H9 (cell line): ENCODE measurements around the gene ATP13A2. TPM values are rescaled to one million over a fixed set of nuclear protein-coding genes. Genes with fewer than 3 reads are reported as not detected.

Experiments
- DNase-seq: peaks from one replicate; pipeline ENCODE4 v3.0.0-alpha.2; 2017
- H2AFZ ChIP-seq: one replicate; pipeline ENCODE4 v1.6.1; 2013; ENCODE audit warnings: mild to moderate bottlenecking, low read length, control low read depth, moderate library complexity
- H2AK5ac ChIP-seq: 2 replicates; pipeline ENCODE4 v1.6.1; 2013; ENCODE audit warnings: low read length, control low read depth, mixed read lengths; ENCODE audit not compliant: insufficient read length
- H2BK120ac ChIP-seq: one replicate; pipeline ENCODE4 v1.6.1; 2013; ENCODE audit warnings: low read depth, mild to moderate bottlenecking, low read length, control low read depth, inconsistent platforms; ENCODE audit not compliant: poor library complexity, severe bottlenecking
- H2BK12ac ChIP-seq: 2 replicates; pipeline ENCODE4 v1.6.1; 2013; ENCODE audit warnings: low read length, control low read depth, mixed read lengths, low read depth; ENCODE audit not compliant: insufficient read length
- H2BK15ac ChIP-seq: 2 replicates; pipeline ENCODE4 v1.6.1; 2013; ENCODE audit warnings: low read depth, low read length, control low read depth
- H2BK20ac ChIP-seq: one replicate; pipeline ENCODE4 v1.6.1; 2013; ENCODE audit warnings: low read depth, mild to moderate bottlenecking, low read length, control low read depth, inconsistent platforms; ENCODE audit not compliant: poor library complexity, severe bottlenecking
- H2BK5ac ChIP-seq: 2 replicates; pipeline ENCODE4 v1.6.1; 2013; ENCODE audit warnings: low read length, control low read depth, mixed read lengths; ENCODE audit not compliant: insufficient read length
- H3K14ac ChIP-seq: 2 replicates; pipeline ENCODE4 v1.6.1; 2013; ENCODE audit warnings: low read length, control low read depth; ENCODE audit not compliant: insufficient read depth
- H3K18ac ChIP-seq: 2 replicates; pipeline ENCODE4 v1.6.1; 2013; ENCODE audit warnings: low read depth, mild to moderate bottlenecking, mixed read lengths, low read length, control low read depth; ENCODE audit not compliant: insufficient read length
- H3K23ac ChIP-seq: 2 replicates; pipeline ENCODE4 v1.6.1; 2013; ENCODE audit warnings: low read length, control low read depth, mixed read lengths, low read depth; ENCODE audit not compliant: insufficient read length
- H3K23me2 ChIP-seq: 2 replicates; pipeline ENCODE4 v1.6.1; 2013; ENCODE audit warnings: low read depth, mild to moderate bottlenecking, mixed read lengths, low read length, control low read depth; ENCODE audit not compliant: insufficient read length, poor library complexity, severe bottlenecking
- H3K27ac ChIP-seq: 2 replicates; pipeline ENCODE4 v1.5.1; 2013; ENCODE audit warnings: low read length, control low read depth, mixed read lengths, low read depth; ENCODE audit not compliant: insufficient read length
- H3K27me3 ChIP-seq: 2 replicates; pipeline ENCODE4 v1.6.1; 2013; ENCODE audit warnings: low read length, control low read depth, inconsistent platforms; ENCODE audit not compliant: insufficient read depth
- H3K4ac ChIP-seq: 2 replicates; pipeline ENCODE4 v1.6.1; 2013; ENCODE audit warnings: low read depth, mild to moderate bottlenecking, control low read depth, inconsistent platforms, low read length, moderate library complexity
- H3K4me1 ChIP-seq: 2 replicates; pipeline ENCODE4 v1.6.1; 2013; ENCODE audit warnings: low read length, control low read depth, inconsistent platforms; ENCODE audit not compliant: insufficient read depth
- H3K4me2 ChIP-seq: 2 replicates; pipeline ENCODE4 v1.6.1; 2013; ENCODE audit warnings: low read length, control low read depth, mixed read lengths; ENCODE audit not compliant: insufficient read length, insufficient read depth
- H3K56ac ChIP-seq: 2 replicates; pipeline ENCODE4 v1.6.1; 2013; ENCODE audit warnings: low read depth, mild to moderate bottlenecking, mixed read lengths, low read length, control low read depth; ENCODE audit not compliant: insufficient read length
- H3K79me1 ChIP-seq: 2 replicates; pipeline ENCODE4 v1.6.1; 2013; ENCODE audit warnings: low read depth, mild to moderate bottlenecking, moderate library complexity, low read length, control low read depth, inconsistent platforms; ENCODE audit not compliant: insufficient read depth, poor library complexity, severe bottlenecking
- H3K79me2 ChIP-seq: 2 replicates; pipeline ENCODE4 v1.6.1; 2013; ENCODE audit warnings: low read length, control low read depth, inconsistent platforms; ENCODE audit not compliant: insufficient read depth
- H3K9ac ChIP-seq: 2 replicates; pipeline ENCODE4 v1.6.1; 2013; ENCODE audit warnings: low read length, control low read depth, mixed read lengths; ENCODE audit not compliant: insufficient read length; ENCODE audit errors: extremely low read depth
- H3K9me3 ChIP-seq: one replicate; pipeline ENCODE4 v1.6.1; 2013; ENCODE audit warnings: low read depth, low read length, inconsistent platforms; ENCODE audit not compliant: control insufficient read depth
- H3T11ph ChIP-seq: one replicate; pipeline ENCODE4 v1.6.1; 2013; ENCODE audit warnings: mild to moderate bottlenecking, low read length, control low read depth, inconsistent platforms
- H4K20me1 ChIP-seq: one replicate; pipeline ENCODE4 v1.6.1; 2013; ENCODE audit not compliant: control insufficient read depth, insufficient read length, insufficient read depth
- H4K5ac ChIP-seq: 2 replicates; pipeline ENCODE4 v1.6.1; 2013; ENCODE audit warnings: low read depth, mild to moderate bottlenecking, mixed read lengths, low read length, control low read depth; ENCODE audit not compliant: insufficient read length
- H4K8ac ChIP-seq: replicated peaks from 2 replicates; pipeline ENCODE4 v1.6.1; 2013; ENCODE audit warnings: low read length, control low read depth, mixed read lengths, low read depth; ENCODE audit not compliant: insufficient read length
- H4K91ac ChIP-seq: 2 replicates; pipeline ENCODE4 v1.6.1; 2013; ENCODE audit warnings: low read depth, mild to moderate bottlenecking, moderate library complexity, mixed read lengths, low read length, control low read depth; ENCODE audit not compliant: insufficient read length
- H3K27ac Mint-ChIP-seq, 3 experiments: 2 replicates in 2 of 3; 3 replicates in 1 of 3; pipeline ENCODE4 v1.8.0; 2020 to 2021; ENCODE audit warnings: mixed read lengths in 3 of 3, mild to moderate bottlenecking in 1 of 3, moderate library complexity in 1 of 3
- H3K27me3 Mint-ChIP-seq: 2 replicates; pipeline ENCODE4 v1.8.0; 2021; ENCODE audit warnings: low read depth, mild to moderate bottlenecking, moderate library complexity, mixed read lengths
- H3K36me3 Mint-ChIP-seq, 3 experiments: 2 replicates in 2 of 3; 3 replicates in 1 of 3; pipeline ENCODE4 v1.8.0; 2020 to 2021; ENCODE audit warnings: low read depth in 3 of 3, mixed read lengths in 3 of 3; ENCODE audit not compliant: insufficient read depth in 1 of 3
- H3K4me1 Mint-ChIP-seq, 2 experiments: 2 replicates each; pipeline ENCODE4 v1.8.0; 2020; ENCODE audit warnings: mixed read lengths in 2 of 2
- H3K4me3 Mint-ChIP-seq, 2 experiments: 2 replicates in 1 of 2; 3 replicates in 1 of 2; pipeline ENCODE4 v1.8.0; 2020 to 2021; ENCODE audit warnings: mild to moderate bottlenecking in 2 of 2, mixed read lengths in 2 of 2, moderate library complexity in 1 of 2
- H3K9me3 Mint-ChIP-seq, 2 experiments: 2 replicates in 1 of 2; 3 replicates in 1 of 2; pipeline ENCODE4 v1.8.0; 2020; ENCODE audit warnings: mild to moderate bottlenecking in 2 of 2, mixed read lengths in 2 of 2, moderate library complexity in 1 of 2
- WGBS: extraction: QIAGEN DNeasy Blood & Tissue Kit; methylation state at CpG from one replicate; pipeline ENCODE4 v1.1.7; 2013; ENCODE audit warnings: missing lambda C conversion rate, low lambda C conversion rate, mixed read lengths; ENCODE audit not compliant: insufficient read length; ENCODE audit errors: extremely low coverage; 5-methylcytosine and 5-hydroxymethylcytosine counted together
- total RNA-seq: library from RNA; stranded (reverse); gene quantifications from 2 replicates; pipeline ENCODE4 v1.2.1, GENCODE V29; 2021
- TF ChIP-seq, protein P1 (sequence below): fragments of 200-600 bp; sonication (generic); conservative IDR thresholded peaks from 3 replicates; pipeline ENCODE4 v1.8.0; 2021; ENCODE audit warnings: antibody characterized with exemption, mild to moderate bottlenecking

The ATP13A2 gene
- total RNA-seq, 1 experiment from 2014 or later: 53.6 TPM

DNA sequence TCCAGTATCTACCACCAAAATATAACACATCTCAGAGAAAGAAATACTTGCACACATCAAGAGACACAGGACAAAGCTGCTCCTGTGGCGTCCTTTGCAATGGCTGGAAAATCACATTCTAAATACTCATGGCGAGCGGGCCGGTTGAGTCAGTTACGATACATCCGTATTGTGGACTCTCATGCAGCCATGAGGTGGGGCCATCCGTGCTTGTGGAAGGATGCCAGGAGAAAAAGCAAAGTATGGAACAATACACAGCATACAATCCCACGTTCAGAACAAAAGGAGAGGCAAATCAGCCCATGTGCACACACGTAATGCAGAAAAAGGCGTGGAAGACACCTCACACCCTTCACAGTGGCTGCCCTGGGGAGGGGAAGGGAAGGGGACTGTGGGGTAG is 13.1 kb downstream of the ATP13A2 start:
- Histone ChIP-seq H2AFZ (no peak overlapping the region), H3T11ph (no peak overlapping the region), H3K9me3 (no peaks in the 10 kb centered on the region), H4K8ac (no peak overlapping the region), H4K20me1 (no peaks in the 10 kb centered on the region), H3K79me2 (no peaks in the 10 kb centered on the region), H2BK120ac (no peak overlapping the region), H3K14ac (no peak overlapping the region), H2BK5ac (no peak overlapping the region), H2BK20ac (no peak overlapping the region), H3K27me3 (no peaks in the 10 kb centered on the region), H3K27ac (no peak overlapping the region), H4K91ac (no peak overlapping the region), H3K4me2 (no peak overlapping the region), H3K56ac (no peak overlapping the region), H3K79me1 (no peaks in the 10 kb centered on the region), H3K23me2 (no peaks in the 10 kb centered on the region), H2BK12ac (no peak overlapping the region), H3K9ac (no peak overlapping the region), H3K4me1 (no peaks in the 10 kb centered on the region), H3K23ac (no peak overlapping the region), H3K4ac (no peak overlapping the region), H4K5ac (no peak overlapping the region), H2AK5ac (no peak overlapping the region), H3K18ac (no peak overlapping the region), H2BK15ac (no peak overlapping the region)
- no peak for DNase-seq
- Mint-ChIP-seq H3K27me3 (no peaks in the 10 kb centered on the region), H3K36me3 (peaks cover 16 to 51% (median 40%) of the 10 kb centered on the region in 3 experiments), H3K4me1 (no peaks in the 10 kb centered on the region), H3K27ac (no peak overlapping the region), H3K9me3 (no peaks in the 10 kb centered on the region), H3K4me3 (no peak overlapping the region)
- no CpG with 5 or more reads among the region's 10 CpGs for WGBS
- TF ChIP-seq, protein P1, sequence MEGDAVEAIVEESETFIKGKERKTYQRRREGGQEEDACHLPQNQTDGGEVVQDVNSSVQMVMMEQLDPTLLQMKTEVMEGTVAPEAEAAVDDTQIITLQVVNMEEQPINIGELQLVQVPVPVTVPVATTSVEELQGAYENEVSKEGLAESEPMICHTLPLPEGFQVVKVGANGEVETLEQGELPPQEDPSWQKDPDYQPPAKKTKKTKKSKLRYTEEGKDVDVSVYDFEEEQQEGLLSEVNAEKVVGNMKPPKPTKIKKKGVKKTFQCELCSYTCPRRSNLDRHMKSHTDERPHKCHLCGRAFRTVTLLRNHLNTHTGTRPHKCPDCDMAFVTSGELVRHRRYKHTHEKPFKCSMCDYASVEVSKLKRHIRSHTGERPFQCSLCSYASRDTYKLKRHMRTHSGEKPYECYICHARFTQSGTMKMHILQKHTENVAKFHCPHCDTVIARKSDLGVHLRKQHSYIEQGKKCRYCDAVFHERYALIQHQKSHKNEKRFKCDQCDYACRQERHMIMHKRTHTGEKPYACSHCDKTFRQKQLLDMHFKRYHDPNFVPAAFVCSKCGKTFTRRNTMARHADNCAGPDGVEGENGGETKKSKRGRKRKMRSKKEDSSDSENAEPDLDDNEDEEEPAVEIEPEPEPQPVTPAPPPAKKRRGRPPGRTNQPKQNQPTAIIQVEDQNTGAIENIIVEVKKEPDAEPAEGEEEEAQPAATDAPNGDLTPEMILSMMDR: no peak
